Esophagus muscularis mucosa (tissue), 4 donors: ENCODE results near the gene GOLIM4. TPM values are rescaled to one million over a fixed set of nuclear protein-coding genes. Genes with fewer than 3 reads are reported as not detected.

Source experiments
- DNase-seq: peaks from one replicate; pipeline ENCODE4 v3.0.0-alpha.2; 2017; ENCODE audit errors: extremely low spot score
- H3K27ac ChIP-seq, 4 donors: fragments of 200-600 bp; sonication (generic); replicated peaks in 1 of 4; 1 replicate in 3 of 4; 2 replicates in 1 of 4; pipeline ENCODE4 v1.5.1; 2016 to 2019; ENCODE audit warnings: mild to moderate bottlenecking in 1 of 4
- H3K27me3 ChIP-seq, 4 donors: fragments of 200-600 bp; sonication (generic); one replicate each; pipeline versions ENCODE4 v1.5.1 to v1.6.0; 2016 to 2019
- H3K36me3 ChIP-seq, 4 donors: fragments of 200-600 bp; sonication (generic); one replicate each; pipeline ENCODE4 v1.5.1; 2016 to 2019
- H3K4me1 ChIP-seq, 4 donors: fragments of 200-600 bp; sonication (generic); one replicate each; pipeline ENCODE4 v1.5.1; 2016 to 2019
- H3K4me3 ChIP-seq, 4 donors: fragments of 200-600 bp; sonication (generic); 1 replicate in 2 of 4; 2 replicates in 2 of 4; pipeline ENCODE4 v1.5.1; 2016 to 2019; ENCODE audit warnings: mild to moderate bottlenecking in 4 of 4, moderate library complexity in 1 of 4
- H3K9me3 ChIP-seq, 4 donors: fragments of 200-600 bp; sonication (generic); 1 replicate in 3 of 4; 2 replicates in 1 of 4; pipeline ENCODE4 v1.5.1; 2016 to 2019
- EP300 ChIP-seq: sonication (generic); formaldehyde crosslinking; IDR thresholded peaks from one replicate; pipeline ENCODE4 v1.6.1; 2017; ENCODE audit warnings: antibody characterized with exemption
- POLR2A ChIP-seq: fragments of 450-650 bp; IDR thresholded peaks from one replicate; pipeline ENCODE4 v1.6.1; 2017; ENCODE audit warnings: antibody characterized with exemption, moderate library complexity, mild to moderate bottlenecking, low read depth
- POLR2AphosphoS5 ChIP-seq, 2 donors: sonication (generic); formaldehyde crosslinking; IDR thresholded peaks; one replicate each; pipeline ENCODE4 v1.6.1; 2017; ENCODE audit warnings: antibody characterized with exemption in 2 of 2
- WGBS: methylation state at CpG from one replicate; pipeline ENCODE4 v1.1.5; 2018; 5-methylcytosine and 5-hydroxymethylcytosine counted together
- intact Hi-C: fragments of 100-400 bp; cut with DNase I; formaldehyde crosslinking; loops from one replicate; pipeline ENCODE4 v1.15.1; 2023
- total RNA-seq, 4 donors: library from RNA; depleted of rRNA; stranded (reverse); fragments of >200 nt; gene quantifications; one replicate each; pipeline versions ENCODE4 v1.1.0 to v1.2.1, GENCODE V29; 2016
- TF ChIP-seq, protein P1 (sequence below), 3 experiments: fragments of 200-600 bp in 2 of 3; fragments of 450-650 bp in 1 of 3; sonication (generic) in 2 of 3; IDR thresholded peaks; one replicate each; pipeline ENCODE4 v1.5.1; 2017 to 2019; ENCODE audit warnings: antibody characterized with exemption in 3 of 3, mild to moderate bottlenecking in 2 of 3, moderate library complexity in 1 of 3

Gene GOLIM4
- total RNA-seq, 4 donors from 2014 or later = 41.7 to 46.5 (median 45.0) TPM

DNA sequence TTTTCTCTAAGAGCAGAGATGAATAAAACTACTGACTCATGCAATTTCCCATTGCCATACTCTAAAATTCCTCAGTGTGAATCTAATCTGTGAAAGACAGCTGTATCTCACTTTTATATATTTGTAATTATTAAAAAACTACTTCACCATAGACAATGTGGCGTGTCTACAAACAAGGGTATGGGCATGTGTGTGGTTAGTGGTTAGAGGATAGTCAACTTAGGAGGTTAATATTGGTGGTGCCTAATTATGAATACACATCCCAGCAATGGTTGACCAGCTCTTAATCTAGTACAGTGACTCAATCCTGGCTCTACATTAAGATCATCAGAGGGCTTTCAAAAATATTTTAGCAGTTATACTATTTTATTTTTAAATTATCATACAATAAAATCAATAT is 94.5 kb downstream of the GOLIM4 start:
- DNase-seq = no peak
- H3K36me3 ChIP-seq = no peaks in the 10 kb centered on the region
- intact Hi-C loops = no loop called here
- H3K4me1 ChIP-seq = no peaks in the 10 kb centered on the region
- no peak overlapping the region for H3K4me3 ChIP-seq
- peaks cover 0 to 6% (median 5%) of the 10 kb centered on the region in 4 donors for H3K9me3 ChIP-seq
- TF ChIP-seq POLR2AphosphoS5 (IDR thresholded peaks at IDR 0.05) = no peak
- H3K27me3 ChIP-seq = no peaks in the 10 kb centered on the region
- 96% methylated on average over 1 of the region's 1 CpG for WGBS
- no peak overlapping the region for H3K27ac ChIP-seq

DNA sequence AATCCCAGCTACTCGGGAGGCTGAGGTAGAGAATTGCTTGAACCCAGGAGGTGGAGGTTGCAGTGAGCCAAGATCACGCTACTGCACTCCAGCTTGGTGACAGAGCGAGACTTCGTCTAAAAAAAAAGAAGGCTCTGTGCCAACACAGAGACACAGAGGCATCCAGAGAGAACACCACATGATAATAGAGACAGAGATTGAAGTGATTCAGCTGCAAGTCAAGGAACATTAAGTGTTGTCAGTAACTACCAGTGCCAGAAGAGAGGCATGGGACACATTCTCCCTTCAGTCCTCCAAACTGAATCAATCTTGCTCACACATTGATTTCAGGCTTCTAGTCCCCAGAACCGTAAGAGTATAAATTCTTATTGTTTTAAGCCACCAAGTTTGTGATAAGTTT is 97.5 kb downstream of the GOLIM4 start:
- H3K36me3 ChIP-seq = no peaks in the 10 kb centered on the region
- intact Hi-C loops = no loop called here
- no peak overlapping the region for H3K27ac ChIP-seq
- no peak for DNase-seq
- 88% methylated on average over 5 of the region's 5 CpGs for WGBS
- H3K4me3 ChIP-seq = no peak overlapping the region
- H3K4me1 ChIP-seq = no peaks in the 10 kb centered on the region
- TF ChIP-seq, protein P1, sequence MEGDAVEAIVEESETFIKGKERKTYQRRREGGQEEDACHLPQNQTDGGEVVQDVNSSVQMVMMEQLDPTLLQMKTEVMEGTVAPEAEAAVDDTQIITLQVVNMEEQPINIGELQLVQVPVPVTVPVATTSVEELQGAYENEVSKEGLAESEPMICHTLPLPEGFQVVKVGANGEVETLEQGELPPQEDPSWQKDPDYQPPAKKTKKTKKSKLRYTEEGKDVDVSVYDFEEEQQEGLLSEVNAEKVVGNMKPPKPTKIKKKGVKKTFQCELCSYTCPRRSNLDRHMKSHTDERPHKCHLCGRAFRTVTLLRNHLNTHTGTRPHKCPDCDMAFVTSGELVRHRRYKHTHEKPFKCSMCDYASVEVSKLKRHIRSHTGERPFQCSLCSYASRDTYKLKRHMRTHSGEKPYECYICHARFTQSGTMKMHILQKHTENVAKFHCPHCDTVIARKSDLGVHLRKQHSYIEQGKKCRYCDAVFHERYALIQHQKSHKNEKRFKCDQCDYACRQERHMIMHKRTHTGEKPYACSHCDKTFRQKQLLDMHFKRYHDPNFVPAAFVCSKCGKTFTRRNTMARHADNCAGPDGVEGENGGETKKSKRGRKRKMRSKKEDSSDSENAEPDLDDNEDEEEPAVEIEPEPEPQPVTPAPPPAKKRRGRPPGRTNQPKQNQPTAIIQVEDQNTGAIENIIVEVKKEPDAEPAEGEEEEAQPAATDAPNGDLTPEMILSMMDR (IDR thresholded peaks at IDR 0.05) = no peak
- TF ChIP-seq POLR2AphosphoS5 (IDR thresholded peaks at IDR 0.05) = no peak
- TF ChIP-seq EP300 = no peak
- no peak for TF ChIP-seq POLR2A
- peaks cover 0 to 6% (median 5%) of the 10 kb centered on the region in 4 donors for H3K9me3 ChIP-seq
- no peaks in the 10 kb centered on the region for H3K27me3 ChIP-seq

GRCh38 chr3:167996514-167996913 is 99.2 kb downstream of the GOLIM4 start:
- H3K27ac ChIP-seq = no peak overlapping the region
- no peaks in the 10 kb centered on the region for H3K36me3 ChIP-seq
- no peaks in the 10 kb centered on the region for H3K9me3 ChIP-seq
- H3K4me3 ChIP-seq = no peak overlapping the region
- 84% methylated on average over 4 of the region's 4 CpGs for WGBS
- no peak for DNase-seq
- TF ChIP-seq EP300 (no peak), POLR2A (no peak), POLR2AphosphoS5 (IDR thresholded peaks at IDR 0.05) (no peak)
- TF ChIP-seq, protein P1 (IDR thresholded peaks at IDR 0.05) = no peak
- no peaks in the 10 kb centered on the region for H3K27me3 ChIP-seq
- H3K4me1 ChIP-seq = no peaks in the 10 kb centered on the region
- intact Hi-C loops = no loop called here

DNA sequence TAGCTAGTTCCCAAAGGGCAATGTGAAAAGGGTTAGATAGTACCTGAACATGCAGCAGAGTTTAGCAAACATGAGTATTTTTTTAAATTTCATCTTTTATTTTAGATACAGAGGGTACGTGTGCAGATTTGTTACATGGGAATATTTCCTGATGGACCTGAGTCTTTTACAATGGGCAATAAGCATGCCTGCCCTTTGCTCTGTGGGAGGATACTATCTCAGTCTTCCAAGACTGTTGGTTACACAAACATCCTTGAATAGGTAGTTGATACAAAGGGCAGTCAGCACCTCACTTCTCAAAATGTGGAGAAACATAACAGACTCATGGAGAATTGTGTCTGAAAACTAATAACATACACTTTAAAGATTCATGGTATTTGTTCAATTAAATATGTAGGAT is 103.3 kb downstream of the GOLIM4 start:
- Histone ChIP-seq H3K4me3 (no peak overlapping the region), H3K4me1 (peaks cover 0 to 9% (median 0%) of the 10 kb centered on the region in 4 donors), H3K27ac (no peak overlapping the region), H3K36me3 (no peaks in the 10 kb centered on the region), H3K27me3 (no peaks in the 10 kb centered on the region), H3K9me3 (no peaks in the 10 kb centered on the region)
- WGBS = 82% methylated on average over 1 of the region's 1 CpG
- no peak for TF ChIP-seq POLR2AphosphoS5 (IDR thresholded peaks at IDR 0.05)
- TF ChIP-seq EP300 = no peak
- TF ChIP-seq POLR2A = no peak
- DNase-seq = no peak
- intact Hi-C loops = no loop called here

- H3K4me3 ChIP-seq = no peak overlapping the region
- no peaks in the 10 kb centered on the region for H3K9me3 ChIP-seq
- H3K36me3 ChIP-seq = no peaks in the 10 kb centered on the region
- DNase-seq = no peak
- TF ChIP-seq POLR2AphosphoS5 (IDR thresholded peaks at IDR 0.05) = no peak
- TF ChIP-seq EP300 = no peak
- TF ChIP-seq POLR2A = no peak
- TF ChIP-seq, protein P1 (IDR thresholded peaks at IDR 0.05) = no peak
- WGBS = 86% methylated on average over 6 of the region's 6 CpGs
- H3K4me1 ChIP-seq = peaks cover 0 to 9% (median 0%) of the 10 kb centered on the region in 4 donors
- intact Hi-C loops = no loop called here
- H3K27me3 ChIP-seq = no peaks in the 10 kb centered on the region
- H3K27ac ChIP-seq = no peak overlapping the region
Observed at GRCh38 chr3:167991213-167991612, 104.5 kb downstream of the GOLIM4 start.

GRCh38 chr3:167989999-167990398 is 105.7 kb downstream of the GOLIM4 start:
- no peak overlapping the region for H3K4me3 ChIP-seq
- WGBS = 83% methylated on average over 6 of the region's 6 CpGs

More at GRCh38 chr3:167989999-167990398, 105.7 kb downstream of the GOLIM4 start:
- no peak overlapping the region for H3K27ac ChIP-seq
- no peaks in the 10 kb centered on the region for H3K36me3 ChIP-seq
- H3K9me3 ChIP-seq = no peaks in the 10 kb centered on the region
- intact Hi-C loops = no loop called here
- no peaks in the 10 kb centered on the region for H3K27me3 ChIP-seq
- TF ChIP-seq EP300 (no peak), POLR2A (no peak), POLR2AphosphoS5 (IDR thresholded peaks at IDR 0.05) (no peak)
- H3K4me1 ChIP-seq = peaks cover 0 to 9% (median 0%) of the 10 kb centered on the region in 4 donors
- no peak for DNase-seq
